GM19193 (cell line): ENCODE measurements around the gene SPEF1.

Source experiments
- POLR2A ChIP-seq: IDR thresholded peaks from 4 replicates; pipeline ENCODE4 v1.6.1; 2011; ENCODE audit not compliant: insufficient read depth, insufficient read length; ENCODE audit errors: extremely low read depth

SPEF1 gene

GRCh38 chr20:3765171-3765882, 15.9 kb downstream of the SPEF1 start:
- no peak for TF ChIP-seq POLR2A

GRCh38 chr20:3764659-3765058, 16.6 kb downstream of the SPEF1 start:
- TF ChIP-seq POLR2A: no peak

- no peak for TF ChIP-seq POLR2A
Observed at GRCh38 chr20:3763671-3764601, 17.3 kb downstream of the SPEF1 start.

- no peak for TF ChIP-seq POLR2A
Observed at GRCh38 chr20:3760655-3761348, 20.4 kb downstream of the SPEF1 start.

- no peak for TF ChIP-seq POLR2A
Observed at GRCh38 chr20:3759884-3760283, 21.4 kb downstream of the SPEF1 start.

- TF ChIP-seq POLR2A: no peak
Observed at GRCh38 chr20:3759316-3759823, 21.9 kb downstream of the SPEF1 start.

GRCh38 chr20:3758566-3758965, 22.7 kb downstream of the SPEF1 start:
- TF ChIP-seq POLR2A: no peak

GRCh38 chr20:3757268-3757667, 24.0 kb downstream of the SPEF1 start:
- no peak for TF ChIP-seq POLR2A

GRCh38 chr20:3755814-3756480, 25.3 kb downstream of the SPEF1 start:
- no peak for TF ChIP-seq POLR2A

GRCh38 chr20:3755269-3755668, 26.0 kb downstream of the SPEF1 start:
- TF ChIP-seq POLR2A: no peak

GRCh38 chr20:3754276-3754630, 27.0 kb downstream of the SPEF1 start:
- TF ChIP-seq POLR2A: no peak

- no peak for TF ChIP-seq POLR2A
Observed at GRCh38 chr20:3753501-3754275, 27.6 kb downstream of the SPEF1 start.

GRCh38 chr20:3753098-3753497, 28.1 kb downstream of the SPEF1 start:
- TF ChIP-seq POLR2A: no peak

- TF ChIP-seq POLR2A: no peak
Observed at GRCh38 chr20:3752386-3752759, 28.9 kb downstream of the SPEF1 start.

GRCh38 chr20:3751675-3752385, 29.4 kb downstream of the SPEF1 start:
- TF ChIP-seq POLR2A: no peak
